Hepatocyte (in vitro differentiated cells): ENCODE data around the gene RNU6-9. TPM values are rescaled to one million over a fixed set of nuclear protein-coding genes. Genes with fewer than 3 reads are reported as not detected.

ENCODE experiments used
- DNase-seq: peaks from one replicate; pipeline ENCODE4 v3.0.0-alpha.2; 2016; ENCODE audit warnings: low spot score
- H2AFZ ChIP-seq: fragments of 200-600 bp; sonication (generic); 2 replicates; pipeline ENCODE4 v1.6.0; 2016; ENCODE audit warnings: antibody characterized with exemption, mild to moderate bottlenecking
- H3K27ac ChIP-seq: fragments of 200-600 bp; sonication (generic); 2 replicates; pipeline ENCODE4 v1.5.1; 2016; ENCODE audit warnings: mild to moderate bottlenecking
- H3K27me3 ChIP-seq: fragments of 200-600 bp; sonication (generic); 2 replicates; pipeline ENCODE4 v1.6.1; 2016
- H3K36me3 ChIP-seq: fragments of 200-600 bp; sonication (generic); replicated peaks from 2 replicates; pipeline ENCODE4 v1.5.1; 2016; ENCODE audit warnings: low read depth; ENCODE audit not compliant: insufficient read depth
- H3K4me1 ChIP-seq: fragments of 200-600 bp; sonication (generic); 2 replicates; pipeline ENCODE4 v1.5.1; 2016; ENCODE audit warnings: mild to moderate bottlenecking, moderate library complexity; ENCODE audit not compliant: insufficient read depth
- H3K4me2 ChIP-seq: fragments of 200-600 bp; sonication (generic); 2 replicates; pipeline ENCODE4 v1.6.0; 2016
- H3K4me3 ChIP-seq: fragments of 200-600 bp; sonication (generic); 2 replicates; pipeline ENCODE4 v1.5.1; 2016; ENCODE audit warnings: mild to moderate bottlenecking
- H3K79me2 ChIP-seq: fragments of 200-600 bp; sonication (generic); 2 replicates; pipeline ENCODE4 v1.6.0; 2017; ENCODE audit warnings: mild to moderate bottlenecking
- H3K9me2 ChIP-seq: fragments of 200-600 bp; sonication (generic); replicated peaks from 2 replicates; pipeline ENCODE4 v1.6.0; 2017; ENCODE audit warnings: mild to moderate bottlenecking; ENCODE audit not compliant: insufficient read depth
- H3K9me3 ChIP-seq: fragments of 200-600 bp; sonication (generic); 2 replicates; pipeline ENCODE4 v1.5.1; 2016; ENCODE audit warnings: low read depth, mild to moderate bottlenecking
- H4K20me1 ChIP-seq: fragments of 200-600 bp; sonication (generic); 2 replicates; pipeline ENCODE4 v1.6.0; 2016; ENCODE audit warnings: mild to moderate bottlenecking; ENCODE audit not compliant: insufficient read depth, poor library complexity, severe bottlenecking
- EZH2 ChIP-seq: fragments of 200-600 bp; sonication (generic); IDR thresholded peaks from 2 replicates; pipeline ENCODE4 v1.6.1; 2016; ENCODE audit warnings: antibody characterized with exemption, mild to moderate bottlenecking, borderline replicate concordance
- EZH2phosphoT487 ChIP-seq: fragments of 200-600 bp; sonication (generic); IDR thresholded peaks from one replicate; pipeline ENCODE4 v1.6.1; 2018; ENCODE audit warnings: antibody characterized with exemption, mild to moderate bottlenecking, low read depth, moderate library complexity; ENCODE audit not compliant: unreplicated experiment, severe bottlenecking
- WGBS: methylation state at CpG from one replicate; pipeline ENCODE4 v1.1.6; 2016; ENCODE audit warnings: low lambda C conversion rate; ENCODE audit errors: missing lambda C conversion rate; 5-methylcytosine and 5-hydroxymethylcytosine counted together
- polyA plus RNA-seq: library from polyadenylated mRNA; unstranded; fragments of >200 nt; fragmentation: Nextera tagmentation; extraction: Ambion mirVana; gene quantifications from 2 replicates; pipeline ENCODE4 v1.2.1, GENCODE V29; 2016
- total RNA-seq: library from RNA; depleted of rRNA; stranded (reverse); fragments of >200 nt; gene quantifications from 2 replicates; pipeline ENCODE4 v1.2.3, GENCODE V29; 2014
- TF ChIP-seq, protein P1 (sequence below): fragments of 200-600 bp; sonication (generic); IDR thresholded peaks from 2 replicates; pipeline ENCODE4 v1.5.1; 2016; ENCODE audit warnings: antibody characterized with exemption, mild to moderate bottlenecking; ENCODE audit not compliant: poor library complexity

Gene RNU6-9
- total and polyA plus RNA-seq, 2 experiments from 2014 or later: not detected

GRCh38 chr19:896999-897398 lies 3.7 kb downstream of the RNU6-9 start:
- Histone ChIP-seq H4K20me1 (peaks cover 3% of the 10 kb centered on the region), H2AFZ (no peak overlapping the region), H3K9me2 (no peaks in the 10 kb centered on the region), H3K79me2 (peaks cover 8% of the 10 kb centered on the region), H3K27me3 (no peaks in the 10 kb centered on the region), H3K27ac (no peak overlapping the region), H3K4me2 (no peak overlapping the region), H3K4me1 (no peaks in the 10 kb centered on the region), H3K9me3 (no peaks in the 10 kb centered on the region), H3K36me3 (no peaks in the 10 kb centered on the region), H3K4me3 (no peak overlapping the region)
- no peak for TF ChIP-seq EZH2
- TF ChIP-seq, protein P1, sequence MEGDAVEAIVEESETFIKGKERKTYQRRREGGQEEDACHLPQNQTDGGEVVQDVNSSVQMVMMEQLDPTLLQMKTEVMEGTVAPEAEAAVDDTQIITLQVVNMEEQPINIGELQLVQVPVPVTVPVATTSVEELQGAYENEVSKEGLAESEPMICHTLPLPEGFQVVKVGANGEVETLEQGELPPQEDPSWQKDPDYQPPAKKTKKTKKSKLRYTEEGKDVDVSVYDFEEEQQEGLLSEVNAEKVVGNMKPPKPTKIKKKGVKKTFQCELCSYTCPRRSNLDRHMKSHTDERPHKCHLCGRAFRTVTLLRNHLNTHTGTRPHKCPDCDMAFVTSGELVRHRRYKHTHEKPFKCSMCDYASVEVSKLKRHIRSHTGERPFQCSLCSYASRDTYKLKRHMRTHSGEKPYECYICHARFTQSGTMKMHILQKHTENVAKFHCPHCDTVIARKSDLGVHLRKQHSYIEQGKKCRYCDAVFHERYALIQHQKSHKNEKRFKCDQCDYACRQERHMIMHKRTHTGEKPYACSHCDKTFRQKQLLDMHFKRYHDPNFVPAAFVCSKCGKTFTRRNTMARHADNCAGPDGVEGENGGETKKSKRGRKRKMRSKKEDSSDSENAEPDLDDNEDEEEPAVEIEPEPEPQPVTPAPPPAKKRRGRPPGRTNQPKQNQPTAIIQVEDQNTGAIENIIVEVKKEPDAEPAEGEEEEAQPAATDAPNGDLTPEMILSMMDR: no peak
- TF ChIP-seq EZH2phosphoT487: no peak
- DNase-seq: no peak
- 91% methylated on average over 11 of the region's 11 CpGs for WGBS

- H2AFZ ChIP-seq: no peak overlapping the region
- H3K9me3 ChIP-seq: no peaks in the 10 kb centered on the region
- no peaks in the 10 kb centered on the region for H3K27me3 ChIP-seq
- WGBS: 91% methylated on average over 26 of the region's 26 CpGs
- H3K4me2 ChIP-seq: no peak overlapping the region
- TF ChIP-seq, protein P1: no peak
- TF ChIP-seq EZH2 (no peak), EZH2phosphoT487 (no peak)
- no peak overlapping the region for H3K27ac ChIP-seq
- H3K36me3 ChIP-seq: no peaks in the 10 kb centered on the region
- H3K4me3 ChIP-seq: no peak overlapping the region
- no peak for DNase-seq
- no peaks in the 10 kb centered on the region for H3K9me2 ChIP-seq
- peaks cover 8% of the 10 kb centered on the region for H4K20me1 ChIP-seq
- no peaks in the 10 kb centered on the region for H3K4me1 ChIP-seq
- H3K79me2 ChIP-seq: peaks cover 8% of the 10 kb centered on the region
Measured at GRCh38 chr19:897442-898039, 4.3 kb downstream of the RNU6-9 start.

DNA sequence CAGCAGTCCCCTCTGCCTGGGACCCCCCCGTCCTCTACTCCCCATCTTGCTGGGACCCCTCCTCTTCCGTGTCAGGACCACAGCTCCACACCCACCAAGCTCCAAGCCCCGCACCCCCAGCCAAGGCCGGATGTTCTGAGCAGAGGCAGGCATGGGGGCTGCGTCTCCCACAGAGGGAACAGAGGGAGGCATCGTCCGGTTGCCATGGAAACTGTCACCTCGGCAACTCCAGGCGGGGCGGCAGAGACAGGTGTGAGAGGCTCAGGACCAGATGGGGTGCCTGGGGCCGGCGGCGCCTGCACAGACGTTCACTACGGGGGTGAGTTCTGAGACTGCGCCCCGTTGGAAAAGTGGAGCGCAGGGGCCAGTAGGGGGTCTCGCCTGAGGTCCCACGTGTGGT lies 5.4 kb downstream of the RNU6-9 start:
- Histone ChIP-seq H3K4me3 (no peak overlapping the region), H3K79me2 (peaks cover 13% of the 10 kb centered on the region), H4K20me1 (peaks cover 19% of the 10 kb centered on the region), H3K27me3 (no peaks in the 10 kb centered on the region), H3K9me2 (no peaks in the 10 kb centered on the region), H3K4me2 (no peak overlapping the region), H3K4me1 (no peaks in the 10 kb centered on the region), H3K36me3 (no peaks in the 10 kb centered on the region), H2AFZ (no peak overlapping the region), H3K27ac (no peak overlapping the region), H3K9me3 (no peaks in the 10 kb centered on the region)
- no peak for DNase-seq
- TF ChIP-seq EZH2 (no peak), EZH2phosphoT487 (no peak)
- TF ChIP-seq, protein P1: no peak
- 89% methylated on average over 16 of the region's 20 CpGs for WGBS
